ENCODE measurements around the gene GFPT2.

Gene GFPT2

DNA sequence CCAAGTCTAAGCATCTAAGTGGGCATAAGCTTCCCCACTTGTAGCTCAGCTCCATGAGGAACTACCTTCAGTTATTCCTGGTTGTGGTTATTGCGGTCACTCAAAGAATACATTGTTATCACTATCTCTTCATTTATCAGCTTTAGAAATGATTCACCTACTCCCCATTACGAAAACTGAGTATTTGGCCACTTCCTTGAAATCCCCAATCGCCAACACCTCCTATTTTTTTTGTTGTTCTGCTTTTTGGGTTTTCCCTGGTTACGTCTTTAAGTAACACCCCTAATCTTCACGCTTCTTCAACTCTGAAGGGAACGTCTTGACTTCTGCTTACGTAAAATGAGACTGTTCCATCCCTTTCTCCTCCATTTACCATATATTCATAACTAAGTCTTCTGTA lies 81.9 kb downstream of the GFPT2 start:
- DNase-seq: no peak

DNA sequence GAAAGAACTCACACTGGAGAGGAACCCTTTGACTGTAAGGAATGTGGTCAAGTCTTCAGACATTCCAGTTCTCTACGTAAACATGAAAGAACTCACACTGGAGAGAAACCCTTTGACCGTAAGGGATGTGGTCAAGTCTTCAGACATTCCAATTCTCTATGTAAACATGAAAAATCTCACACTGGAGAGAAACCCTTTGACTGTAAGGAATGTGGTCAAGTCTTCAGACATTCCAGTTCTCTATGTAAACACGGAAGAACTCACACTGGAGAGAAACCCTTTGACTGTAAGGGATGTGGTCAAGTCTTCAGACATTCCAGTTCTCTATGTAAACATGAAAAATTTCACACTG lies 93.9 kb downstream of the GFPT2 start:
- no peak for DNase-seq

DNA sequence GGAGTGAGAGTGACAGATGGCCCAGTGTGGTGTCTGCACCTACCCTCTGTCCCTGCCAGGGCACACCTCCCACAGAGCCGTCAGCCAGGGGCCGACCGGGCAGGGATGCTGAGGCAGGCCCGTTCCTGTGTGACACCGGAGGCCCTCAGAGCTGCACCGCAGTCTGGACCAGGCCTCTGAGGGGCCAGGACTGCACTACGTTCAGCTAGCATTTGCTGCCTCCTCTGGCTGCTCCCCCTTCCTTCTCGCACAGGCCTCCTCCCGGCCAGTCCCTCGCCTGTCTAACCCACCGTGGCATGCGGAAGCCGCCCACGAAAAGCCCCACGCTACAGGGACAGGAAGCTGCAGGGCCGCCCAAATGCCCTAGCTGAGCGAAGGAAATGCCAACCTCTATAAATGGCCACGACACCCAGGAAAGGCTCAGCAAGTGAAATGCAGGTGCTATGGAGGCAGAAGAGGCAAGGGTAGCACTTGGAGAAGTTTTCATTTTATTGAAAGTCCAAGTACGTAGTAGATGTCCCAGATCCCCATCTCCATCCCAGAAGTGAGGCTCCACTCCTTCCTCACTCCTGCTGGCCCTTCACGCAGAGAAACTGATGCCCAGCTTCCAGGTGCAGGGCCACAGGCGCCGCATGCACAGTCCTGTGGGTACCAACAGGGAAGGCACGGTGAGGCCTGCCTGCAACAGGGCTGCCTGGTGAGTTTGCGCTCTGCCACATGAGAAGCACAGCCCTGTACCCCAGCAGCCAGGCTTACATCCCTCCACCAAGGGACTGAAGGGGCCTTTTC lies 99.9 kb downstream of the GFPT2 start:
- no peak for DNase-seq

GRCh38 chr5:180251887-180252286 lies 101.2 kb downstream of the GFPT2 start:
- no peak for DNase-seq

GRCh38 chr5:180251141-180251540 lies 102.0 kb downstream of the GFPT2 start:
- no peak for DNase-seq

Measured in NCI-H2081 treated with DMSO at 0.1 percent for 48 hours (cell line).